Vagina (tissue), 2 donors: ENCODE data around the gene CCDC167.

Experiments
- CTCF ChIP-seq, 3 experiments: fragments of 450-650 bp in 2 of 3; fragments of 200-600 bp in 1 of 3; sonication (generic) in 1 of 3; IDR thresholded peaks; one replicate each; pipeline ENCODE4 v1.5.1; 2017 to 2019; ENCODE audit warnings: antibody characterized with exemption in 3 of 3, mild to moderate bottlenecking in 2 of 3, moderate library complexity in 2 of 3
- POLR2A ChIP-seq, 2 donors: fragments of 450-650 bp; IDR thresholded peaks; one replicate each; pipeline ENCODE4 v1.6.1; 2017; ENCODE audit warnings: antibody characterized with exemption in 2 of 2, mild to moderate bottlenecking in 2 of 2, moderate library complexity in 2 of 2

- no peak for TF ChIP-seq CTCF (IDR thresholded peaks at IDR 0.05)
- TF ChIP-seq POLR2A (IDR thresholded peaks at IDR 0.05) = no peak
These were observed 16.6 kb upstream of the CCDC167 start for GRCh38 chr6:37516076-37516919.
